Upper lobe of left lung (tissue), 6 donors: ENCODE results near the gene TMEM14A. TPM values are rescaled to one million over a fixed set of nuclear protein-coding genes. Genes with fewer than 3 reads are reported as not detected.
A peak's percentile ranks its signal among the peaks of the same experiment; 100 is the strongest.

Experiments used
- ATAC-seq, 2 donors: fragments of 200-7000 bp; cut with Tn5 transposase; one replicate each; pipeline ENCODE4 v1.9.1; 2022; ENCODE audit warnings: mild to moderate bottlenecking in 2 of 2, moderate library complexity in 2 of 2; ENCODE audit not compliant: low FRiP score in 2 of 2
- DNase-seq, 2 donors: peaks; one replicate each; pipeline ENCODE4 v3.0.0-alpha.2; 2019 to 2020
- H3K27ac ChIP-seq, 4 donors: fragments of 200-600 bp; sonication (generic); one replicate each; pipeline ENCODE4 v1.5.1; 2016 to 2019
- H3K27me3 ChIP-seq, 4 donors: fragments of 200-600 bp; sonication (generic); one replicate each; pipeline ENCODE4 v1.5.1; 2017 to 2019
- H3K36me3 ChIP-seq, 4 donors: fragments of 200-600 bp; sonication (generic); one replicate each; pipeline ENCODE4 v1.5.1; 2016 to 2019
- H3K4me1 ChIP-seq, 4 donors: fragments of 200-600 bp; sonication (generic); one replicate each; pipeline ENCODE4 v1.5.1; 2018 to 2019
- H3K4me3 ChIP-seq, 4 donors: fragments of 200-600 bp; sonication (generic); one replicate each; pipeline ENCODE4 v1.5.1; 2017 to 2019; ENCODE audit warnings: mild to moderate bottlenecking in 2 of 4, moderate library complexity in 1 of 4
- H3K9me3 ChIP-seq, 4 donors: fragments of 200-600 bp; sonication (generic); one replicate each; pipeline ENCODE4 v1.5.1; 2018 to 2019
- CTCF ChIP-seq, 6 experiments: fragments of 450-650 bp in 4 of 6; fragments of 200-600 bp in 2 of 6; sonication (generic) in 2 of 6; IDR thresholded peaks; one replicate each; pipeline ENCODE4 v1.5.1; 2016 to 2019; ENCODE audit warnings: antibody characterized with exemption in 6 of 6
- EP300 ChIP-seq, 4 donors: sonication (generic); formaldehyde crosslinking; IDR thresholded peaks; one replicate each; pipeline ENCODE4 v1.5.1; 2017; ENCODE audit warnings: antibody characterized with exemption in 4 of 4, control low read depth in 2 of 4
- POLR2A ChIP-seq, 4 donors: fragments of 450-650 bp; IDR thresholded peaks; one replicate each; pipeline ENCODE4 v1.5.1; 2016 to 2017; ENCODE audit warnings: antibody characterized with exemption in 4 of 4, mild to moderate bottlenecking in 2 of 4
- POLR2AphosphoS5 ChIP-seq, 2 donors: sonication (generic); formaldehyde crosslinking; IDR thresholded peaks; one replicate each; pipeline ENCODE4 v1.5.1; 2017; ENCODE audit warnings: antibody characterized with exemption in 2 of 2
- WGBS, 2 donors: methylation state at CpG; one replicate each; pipeline ENCODE4 v1.1.5; 2017 to 2018; 5-methylcytosine and 5-hydroxymethylcytosine counted together
- total RNA-seq, 6 donors: library from RNA; depleted of rRNA in 4 of 6; stranded (reverse); fragments of >200 nt in 4 of 6; gene quantifications; one replicate each; pipeline versions ENCODE4 v1.1.0 to v1.2.1, GENCODE V29; 2016 to 2021
- donor health status: DM: no; HTN: no; CAD: no; lungs with moderate emphysema.
- donor health status: DM: no; HTN: yes; CAD: no; lungs with severe emphysema.

TMEM14A gene
- total RNA-seq, 6 donors from 2014 or later, result 8.7 to 25.3 (median 14.3) TPM; not detected in 1

GRCh38 chr6:52691718-52692117 is 20.8 kb downstream of the TMEM14A start:
- Histone ChIP-seq H3K27ac (no peak overlapping the region), H3K36me3 (no peaks in the 10 kb centered on the region), H3K4me3 (no peak overlapping the region), H3K27me3 (no peaks in the 10 kb centered on the region), H3K4me1 (no peaks in the 10 kb centered on the region), H3K9me3 (no peaks in the 10 kb centered on the region)
- WGBS, 2 donors, result 86 to 91% methylated on average over 2 of the region's 2 CpGs
- ATAC-seq, result no peak
- DNase-seq, result no peak
- TF ChIP-seq CTCF (IDR thresholded peaks at IDR 0.05) (peak in 1 of 6 experiments; percentile 11), POLR2A (IDR thresholded peaks at IDR 0.05) (no peak)

- Histone ChIP-seq H3K36me3 (no peaks in the 10 kb centered on the region), H3K4me1 (no peaks in the 10 kb centered on the region), H3K9me3 (no peaks in the 10 kb centered on the region), H3K4me3 (no peak overlapping the region), H3K27ac (no peak overlapping the region), H3K27me3 (no peaks in the 10 kb centered on the region)
- 93 to 95% methylated on average over 4 of the region's 4 CpGs for WGBS, 2 donors
- no peak for TF ChIP-seq CTCF (IDR thresholded peaks at IDR 0.05)
- no peak for TF ChIP-seq POLR2A (IDR thresholded peaks at IDR 0.05)
- TF ChIP-seq EP300 (IDR thresholded peaks at IDR 0.05), result no peak
- TF ChIP-seq POLR2AphosphoS5 (IDR thresholded peaks at IDR 0.05), result no peak
- ATAC-seq (no peak), DNase-seq (no peak)
Observed at GRCh38 chr6:52693773-52694172, 22.9 kb downstream of the TMEM14A start.

- 100% methylated on average over 2 of the region's 2 CpGs for WGBS, 2 donors
- Histone ChIP-seq H3K27me3 (no peaks in the 10 kb centered on the region), H3K9me3 (no peaks in the 10 kb centered on the region), H3K4me3 (no peak overlapping the region), H3K36me3 (no peaks in the 10 kb centered on the region), H3K27ac (no peak overlapping the region), H3K4me1 (no peaks in the 10 kb centered on the region)
- ATAC-seq (no peak), DNase-seq (no peak)
- no peak for TF ChIP-seq POLR2A (IDR thresholded peaks at IDR 0.05)
Observed at GRCh38 chr6:52694404-52694803, 23.5 kb downstream of the TMEM14A start.

- WGBS, 2 donors, result 54 to 68% methylated on average over 4 of the region's 4 CpGs
- DNase-seq, result no peak
- Histone ChIP-seq H3K4me1 (no peaks in the 10 kb centered on the region), H3K27ac (no peak overlapping the region), H3K9me3 (no peaks in the 10 kb centered on the region), H3K4me3 (no peak overlapping the region), H3K27me3 (no peaks in the 10 kb centered on the region), H3K36me3 (no peaks in the 10 kb centered on the region)
- TF ChIP-seq CTCF (IDR thresholded peaks at IDR 0.05) (no peak), EP300 (IDR thresholded peaks at IDR 0.05) (no peak), POLR2AphosphoS5 (IDR thresholded peaks at IDR 0.05) (no peak), POLR2A (IDR thresholded peaks at IDR 0.05) (no peak)
- no peak for ATAC-seq
Observed at GRCh38 chr6:52696418-52696817, 25.5 kb downstream of the TMEM14A start.

GRCh38 chr6:52697903-52698302 is 27.0 kb downstream of the TMEM14A start:
- DNase-seq (no peak), ATAC-seq (no peak)
- Histone ChIP-seq H3K27ac (no peak overlapping the region), H3K4me1 (no peaks in the 10 kb centered on the region), H3K27me3 (no peaks in the 10 kb centered on the region), H3K36me3 (no peaks in the 10 kb centered on the region), H3K4me3 (no peak overlapping the region), H3K9me3 (no peaks in the 10 kb centered on the region)
- TF ChIP-seq CTCF (IDR thresholded peaks at IDR 0.05), result no peak
- TF ChIP-seq POLR2AphosphoS5 (IDR thresholded peaks at IDR 0.05), result no peak
- TF ChIP-seq POLR2A (IDR thresholded peaks at IDR 0.05), result no peak
- no peak for TF ChIP-seq EP300 (IDR thresholded peaks at IDR 0.05)
- 92 to 98% methylated on average over 2 of the region's 2 CpGs for WGBS, 2 donors
